Panc1 (cell line): ENCODE results near the gene SCP2D1. TPM values are rescaled to one million over a fixed set of nuclear protein-coding genes. Genes with fewer than 3 reads are reported as not detected.
"Not testable (repeated sequence)": the region's sequence is repeated elsewhere in the genome, so short reads cannot be mapped to it uniquely, and the experiment has no call there.

Experiments used
- ATAC-seq: fragments of 200-7000 bp; cut with Tn5 transposase; 2 replicates; pipeline ENCODE4 v1.9.1; 2020; ENCODE audit warnings: mild to moderate bottlenecking, moderate library complexity
- BruUV-seq: library from RNA; stranded (reverse); fragments of 400-500 nt; replicated peaks from 2 replicates; lab custom pipeline; 2021; lab: Mats Ljungman, UMichigan
- CTCF ChIA-PET: fragments of 300-600 bp; sonication (Branson Sonifier 250); formaldehyde crosslinking; loops from one replicate; lab custom pipeline; 2022; ENCODE audit warnings: antibody characterized with exemption; lab: Charles Lee
- POLR2A ChIA-PET: fragments of 300-600 bp; sonication (Branson Sonifier 250); formaldehyde crosslinking; loops from one replicate; lab custom pipeline; 2022; ENCODE audit warnings: antibody characterized with exemption; lab: Charles Lee
- DNase-seq: peaks from one replicate; pipeline ENCODE4 v3.0.0-alpha.2; 2010; ENCODE audit warnings: low read depth, low spot score
- H3K27ac ChIP-seq: 2 replicates; pipeline ENCODE4 v1.5.1; 2011; ENCODE audit warnings: mild to moderate bottlenecking, low read length, inconsistent platforms
- H3K27me3 ChIP-seq: fragments of 200-500 bp; sonication (Bioruptor generic); 2 replicates; pipeline ENCODE4 v1.6.0; 2014; ENCODE audit warnings: low read length, inconsistent platforms; ENCODE audit not compliant: control insufficient read depth, insufficient read depth
- H3K36me3 ChIP-seq: fragments of 200-500 bp; sonication (Bioruptor generic); 2 replicates; pipeline ENCODE4 v1.5.1; 2014; ENCODE audit warnings: inconsistent platforms, mild to moderate bottlenecking, low read length, moderate library complexity; ENCODE audit not compliant: control insufficient read depth, insufficient read depth
- H3K4me1 ChIP-seq: 2 replicates; pipeline ENCODE4 v1.5.1; 2011; ENCODE audit warnings: inconsistent platforms, mild to moderate bottlenecking, low read length, moderate library complexity; ENCODE audit not compliant: control insufficient read depth, insufficient read depth
- H3K4me3 ChIP-seq, 2 experiments: 2 replicates each; pipeline ENCODE4 v1.5.1; 2011 to 2012; ENCODE audit warnings: low read depth in 2 of 2, low read length in 2 of 2, mild to moderate bottlenecking in 2 of 2, inconsistent platforms in 1 of 2, moderate library complexity in 1 of 2
- H3K9me3 ChIP-seq: fragments of 200-500 bp; sonication (Bioruptor generic); 2 replicates; pipeline ENCODE4 v1.5.1; 2014; ENCODE audit warnings: low read depth, mild to moderate bottlenecking, inconsistent platforms, low read length, moderate library complexity; ENCODE audit not compliant: control insufficient read depth, insufficient read depth
- POLR2AphosphoS5 ChIP-seq: IDR thresholded peaks from 2 replicates; pipeline ENCODE4 v1.6.1; 2012; ENCODE audit warnings: mild to moderate bottlenecking, low read depth, low read length, moderate library complexity
- SIN3A ChIP-seq: IDR thresholded peaks from 2 replicates; pipeline ENCODE4 v1.6.1; 2012; ENCODE audit warnings: low read depth, mild to moderate bottlenecking, low read length, moderate library complexity, borderline replicate concordance; ENCODE audit not compliant: insufficient read depth
- TCF7L2 ChIP-seq: IDR thresholded peaks from 2 replicates; pipeline ENCODE4 v1.6.1; 2011; ENCODE audit warnings: mild to moderate bottlenecking, low read depth, low read length, inconsistent platforms
- in situ Hi-C: cut with HindIII; loops from 2 replicates; pipeline ENCODE4 v1.10.0; 2016; ENCODE audit warnings: low sequenced_read_pairs, low pct_unique_long_range_greater_than_20kb
- intact Hi-C: fragments of 100-400 bp; cut with micrococcal nuclease; formaldehyde crosslinking; loops from one replicate; pipeline ENCODE4 v1.10.0; 2022; ENCODE audit not compliant: unreplicated experiment
- total RNA-seq: library from RNA; stranded (reverse); gene quantifications from one replicate; pipeline ENCODE4 v1.2.1, GENCODE V29; 2021; ENCODE audit not compliant: unreplicated experiment
- TF ChIP-seq, protein P1 (sequence below), 2 experiments: IDR thresholded peaks; 2 replicates each; pipeline ENCODE4 v1.6.1; 2011 to 2012; ENCODE audit warnings: low read depth in 2 of 2, control low read depth in 1 of 2, low read length in 1 of 2, mild to moderate bottlenecking in 1 of 2, moderate library complexity in 1 of 2; ENCODE audit not compliant: insufficient read depth in 1 of 2
- TF ChIP-seq, protein P2 (sequence below): fragments of 450-650 bp; IDR thresholded peaks from 2 replicates; pipeline ENCODE4 v1.5.1; 2017; ENCODE audit warnings: mild to moderate bottlenecking

The SCP2D1 gene
- total RNA-seq, 1 experiment from 2014 or later: not detected

DNA sequence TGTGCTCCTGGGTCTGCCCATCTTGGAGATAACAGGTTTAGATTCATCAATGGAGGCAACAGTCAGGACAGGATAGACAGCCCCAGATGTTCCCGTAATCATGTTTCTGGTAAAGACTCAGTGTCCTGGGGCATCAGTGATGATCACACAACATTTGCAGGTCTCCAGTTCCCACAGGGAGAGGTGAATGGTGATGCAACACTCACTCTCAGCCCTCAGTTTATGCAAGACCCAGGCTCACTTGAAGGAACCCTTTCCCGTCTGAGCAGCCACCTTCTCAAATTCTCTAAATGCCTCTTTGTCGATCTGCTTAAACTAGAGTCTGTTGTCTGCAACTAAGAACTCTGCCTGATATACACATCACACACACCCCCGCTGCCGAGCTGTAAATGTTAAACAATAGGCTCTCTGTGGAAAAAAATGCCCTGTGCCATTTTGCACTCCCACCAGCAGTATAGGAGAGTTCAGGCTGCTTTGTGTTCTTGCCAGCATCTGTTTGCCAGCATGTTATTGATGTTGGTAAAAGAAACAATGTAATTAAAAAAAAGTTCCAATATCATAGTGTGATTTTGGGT lies 30.1 kb upstream of the SCP2D1 start:
- intact Hi-C loops: no loop called here
- POLR2A ChIA-PET: no interaction called here
- CTCF ChIA-PET: no interaction called here

DNA sequence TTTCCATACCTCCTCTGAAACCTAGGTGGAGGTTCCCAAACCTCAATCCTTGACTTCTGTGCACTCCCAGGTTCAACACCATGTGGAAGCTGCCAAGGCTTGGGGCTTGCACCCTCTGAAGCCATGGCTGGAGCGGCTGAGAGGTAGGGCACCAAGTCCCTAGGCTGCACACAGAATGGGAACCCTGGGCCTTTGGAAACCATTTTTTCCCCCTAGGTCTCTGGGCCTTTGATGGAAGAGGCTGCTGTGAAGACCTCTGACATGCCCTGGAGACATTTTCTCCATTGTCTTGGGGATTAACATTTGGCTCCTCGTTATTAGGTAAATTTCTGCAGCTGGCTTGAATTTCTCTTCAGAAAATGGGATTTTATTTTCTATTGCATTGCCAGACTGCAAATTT lies 26.5 kb upstream of the SCP2D1 start:
- in situ Hi-C loops, ATAC-seq, H3K4me3 ChIP-seq, H3K36me3 ChIP-seq, H3K4me1 ChIP-seq, BruUV-seq, DNase-seq, intact Hi-C loops, POLR2A ChIA-PET, H3K27me3 ChIP-seq, H3K27ac ChIP-seq, H3K9me3 ChIP-seq, CTCF ChIA-PET: not testable (repeated sequence)

More for the DNA sequence above, 30.1 kb upstream of the SCP2D1 start:
- Histone ChIP-seq H3K36me3 (no peaks in the 10 kb centered on the region), H3K27ac (no peak overlapping the region), H3K9me3 (no peaks in the 10 kb centered on the region), H3K4me1 (no peaks in the 10 kb centered on the region), H3K27me3 (0 out of 2 replicates have a peak, but pooled peaks cover 3% of the 10 kb centered on the region), H3K4me3 (no peak overlapping the region)
- in situ Hi-C loops: no loop called here
- no peak for ATAC-seq
- BruUV-seq: no TSS peak
- DNase-seq: no peak
- TF ChIP-seq SIN3A (no peak), TCF7L2 (no peak), POLR2AphosphoS5 (no peak)
- TF ChIP-seq, protein P1, sequence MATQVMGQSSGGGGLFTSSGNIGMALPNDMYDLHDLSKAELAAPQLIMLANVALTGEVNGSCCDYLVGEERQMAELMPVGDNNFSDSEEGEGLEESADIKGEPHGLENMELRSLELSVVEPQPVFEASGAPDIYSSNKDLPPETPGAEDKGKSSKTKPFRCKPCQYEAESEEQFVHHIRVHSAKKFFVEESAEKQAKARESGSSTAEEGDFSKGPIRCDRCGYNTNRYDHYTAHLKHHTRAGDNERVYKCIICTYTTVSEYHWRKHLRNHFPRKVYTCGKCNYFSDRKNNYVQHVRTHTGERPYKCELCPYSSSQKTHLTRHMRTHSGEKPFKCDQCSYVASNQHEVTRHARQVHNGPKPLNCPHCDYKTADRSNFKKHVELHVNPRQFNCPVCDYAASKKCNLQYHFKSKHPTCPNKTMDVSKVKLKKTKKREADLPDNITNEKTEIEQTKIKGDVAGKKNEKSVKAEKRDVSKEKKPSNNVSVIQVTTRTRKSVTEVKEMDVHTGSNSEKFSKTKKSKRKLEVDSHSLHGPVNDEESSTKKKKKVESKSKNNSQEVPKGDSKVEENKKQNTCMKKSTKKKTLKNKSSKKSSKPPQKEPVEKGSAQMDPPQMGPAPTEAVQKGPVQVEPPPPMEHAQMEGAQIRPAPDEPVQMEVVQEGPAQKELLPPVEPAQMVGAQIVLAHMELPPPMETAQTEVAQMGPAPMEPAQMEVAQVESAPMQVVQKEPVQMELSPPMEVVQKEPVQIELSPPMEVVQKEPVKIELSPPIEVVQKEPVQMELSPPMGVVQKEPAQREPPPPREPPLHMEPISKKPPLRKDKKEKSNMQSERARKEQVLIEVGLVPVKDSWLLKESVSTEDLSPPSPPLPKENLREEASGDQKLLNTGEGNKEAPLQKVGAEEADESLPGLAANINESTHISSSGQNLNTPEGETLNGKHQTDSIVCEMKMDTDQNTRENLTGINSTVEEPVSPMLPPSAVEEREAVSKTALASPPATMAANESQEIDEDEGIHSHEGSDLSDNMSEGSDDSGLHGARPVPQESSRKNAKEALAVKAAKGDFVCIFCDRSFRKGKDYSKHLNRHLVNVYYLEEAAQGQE (IDR thresholded peaks at IDR 0.05; ENCODE audit: insufficient read depth in 1 of 2, low read depth in 2 of 2, low read length in 1 of 2): no peak
- TF ChIP-seq, protein P2, sequence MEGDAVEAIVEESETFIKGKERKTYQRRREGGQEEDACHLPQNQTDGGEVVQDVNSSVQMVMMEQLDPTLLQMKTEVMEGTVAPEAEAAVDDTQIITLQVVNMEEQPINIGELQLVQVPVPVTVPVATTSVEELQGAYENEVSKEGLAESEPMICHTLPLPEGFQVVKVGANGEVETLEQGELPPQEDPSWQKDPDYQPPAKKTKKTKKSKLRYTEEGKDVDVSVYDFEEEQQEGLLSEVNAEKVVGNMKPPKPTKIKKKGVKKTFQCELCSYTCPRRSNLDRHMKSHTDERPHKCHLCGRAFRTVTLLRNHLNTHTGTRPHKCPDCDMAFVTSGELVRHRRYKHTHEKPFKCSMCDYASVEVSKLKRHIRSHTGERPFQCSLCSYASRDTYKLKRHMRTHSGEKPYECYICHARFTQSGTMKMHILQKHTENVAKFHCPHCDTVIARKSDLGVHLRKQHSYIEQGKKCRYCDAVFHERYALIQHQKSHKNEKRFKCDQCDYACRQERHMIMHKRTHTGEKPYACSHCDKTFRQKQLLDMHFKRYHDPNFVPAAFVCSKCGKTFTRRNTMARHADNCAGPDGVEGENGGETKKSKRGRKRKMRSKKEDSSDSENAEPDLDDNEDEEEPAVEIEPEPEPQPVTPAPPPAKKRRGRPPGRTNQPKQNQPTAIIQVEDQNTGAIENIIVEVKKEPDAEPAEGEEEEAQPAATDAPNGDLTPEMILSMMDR: no peak

DNA sequence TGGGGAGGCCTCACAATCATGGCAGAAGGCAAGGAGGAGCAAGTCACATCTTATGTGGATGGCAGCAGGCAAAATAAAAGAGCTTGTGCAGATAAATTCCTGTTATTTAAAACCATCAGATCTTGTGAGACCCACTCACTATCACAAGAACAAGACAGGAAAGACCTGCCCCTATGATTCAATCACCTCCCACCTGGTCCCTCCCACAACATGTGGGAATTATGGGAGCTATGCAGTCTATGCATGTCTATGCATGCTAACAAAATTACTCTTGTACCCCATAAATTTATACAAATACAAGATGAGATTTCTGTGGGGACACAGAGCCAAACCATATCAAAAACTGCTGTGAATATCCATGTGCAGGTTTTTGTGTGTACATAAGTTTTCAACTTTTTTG lies 25.6 kb upstream of the SCP2D1 start:
- no peaks in the 10 kb centered on the region for H3K9me3 ChIP-seq
- CTCF ChIA-PET: no interaction called here
- TF ChIP-seq SIN3A (no peak), POLR2AphosphoS5 (no peak), TCF7L2 (no peak)
- TF ChIP-seq, protein P1 (IDR thresholded peaks at IDR 0.05; ENCODE audit: insufficient read depth in 1 of 2, low read depth in 2 of 2, low read length in 1 of 2): no peak
- TF ChIP-seq, protein P2: no peak
- H3K27me3 ChIP-seq: peaks cover 9% of the 10 kb centered on the region
- in situ Hi-C loops (no loop called here), intact Hi-C loops (no loop called here)
- no peaks in the 10 kb centered on the region for H3K4me1 ChIP-seq
- no TSS peak for BruUV-seq
- ATAC-seq: no peak
- no peaks in the 10 kb centered on the region for H3K36me3 ChIP-seq
- no peak overlapping the region for H3K27ac ChIP-seq
- POLR2A ChIA-PET: no interaction called here
- H3K4me3 ChIP-seq: no peak overlapping the region
- no peak for DNase-seq
